HL-60/S4 (cell line): ENCODE results near the gene LAMA2.

Experiments
- in situ Hi-C: fragments of 300-500 bp; cut with MboI; formaldehyde crosslinking; loops from 2 replicates; pipeline ENCODE4 v1.14.3; 2022; ENCODE audit warnings: low sequenced_read_pairs

LAMA2 gene

DNA sequence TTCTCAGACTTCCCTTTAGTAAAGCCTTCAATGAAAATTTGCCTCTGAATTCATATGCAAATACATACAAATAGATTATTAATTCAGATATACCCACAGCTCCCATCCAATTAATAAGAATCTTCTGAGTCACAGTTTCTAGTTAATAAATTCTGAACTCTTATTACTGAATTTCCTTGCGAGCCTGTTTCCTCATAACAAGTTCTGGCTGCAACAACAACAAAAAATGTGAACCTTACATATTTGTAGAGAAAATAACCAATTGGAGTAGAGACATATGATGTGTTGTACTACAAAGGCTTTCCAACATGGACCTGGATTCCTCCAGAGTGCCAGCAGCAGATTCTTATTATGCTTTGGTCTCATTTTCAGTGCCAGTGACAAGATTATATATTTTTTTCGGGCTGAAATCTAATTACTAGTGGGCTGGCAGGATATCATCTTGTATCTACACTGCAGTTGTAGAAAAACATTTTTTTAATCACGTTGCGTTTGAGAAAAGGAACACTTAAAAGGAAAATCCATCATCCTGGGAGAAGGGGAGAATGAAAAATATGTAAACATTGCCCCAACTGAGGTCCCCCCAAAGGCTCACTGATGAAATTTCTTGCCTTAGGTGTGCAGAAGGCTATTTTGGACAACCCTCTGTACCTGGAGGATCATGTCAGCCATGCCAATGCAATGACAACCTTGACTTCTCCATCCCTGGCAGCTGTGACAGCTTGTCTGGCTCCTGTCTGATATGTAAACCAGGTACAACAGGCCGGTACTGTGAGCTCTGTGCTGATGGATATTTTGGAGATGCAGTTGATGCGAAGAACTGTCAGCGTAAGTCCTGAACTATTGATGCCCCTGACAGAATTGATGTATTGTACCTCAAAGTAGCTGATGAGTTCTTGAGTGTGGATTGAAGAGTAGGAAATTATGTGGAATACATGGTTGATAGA is 404.6 kb downstream of the LAMA2 start:
- in situ Hi-C loops, result no loop called here

DNA sequence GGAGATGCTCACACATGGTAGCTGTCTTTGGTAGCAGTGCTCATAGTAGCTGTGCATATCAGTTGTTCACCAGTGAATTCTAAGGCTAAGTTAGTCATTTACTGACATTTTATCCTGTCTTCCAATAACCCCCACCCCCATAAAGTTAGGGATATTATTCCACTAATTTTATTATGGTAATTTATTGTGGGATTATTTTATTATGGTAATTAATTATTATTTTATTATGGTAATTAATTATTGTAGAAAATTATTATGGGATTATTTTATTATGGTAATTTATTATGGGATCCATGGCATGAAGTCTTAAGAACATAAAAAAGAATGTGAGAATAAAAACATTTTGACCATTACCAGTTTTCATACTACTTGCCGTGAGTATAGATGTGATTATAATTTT is 406.5 kb downstream of the LAMA2 start:
- in situ Hi-C loops, result no loop called here

DNA sequence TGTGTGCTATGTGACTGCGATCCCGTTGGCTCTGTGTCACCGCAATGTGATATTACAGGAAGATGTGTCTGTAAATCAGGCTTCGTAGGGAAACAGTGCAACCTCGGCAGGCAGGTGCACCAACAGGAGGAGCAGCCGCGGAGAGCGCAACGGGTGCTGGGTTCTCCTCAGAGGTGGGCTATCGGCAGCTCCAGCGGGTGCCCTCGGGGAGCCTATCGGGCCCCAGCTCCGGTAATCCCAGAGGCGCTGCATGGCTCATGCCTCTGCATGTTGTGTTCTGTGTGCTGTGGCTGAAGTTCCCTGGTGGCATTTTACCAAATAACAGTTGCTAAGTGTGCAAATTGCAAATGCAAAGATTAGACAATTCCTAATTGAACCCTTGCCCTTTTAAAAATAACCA is 409.9 kb downstream of the LAMA2 start:
- in situ Hi-C loops, result no loop called here

DNA sequence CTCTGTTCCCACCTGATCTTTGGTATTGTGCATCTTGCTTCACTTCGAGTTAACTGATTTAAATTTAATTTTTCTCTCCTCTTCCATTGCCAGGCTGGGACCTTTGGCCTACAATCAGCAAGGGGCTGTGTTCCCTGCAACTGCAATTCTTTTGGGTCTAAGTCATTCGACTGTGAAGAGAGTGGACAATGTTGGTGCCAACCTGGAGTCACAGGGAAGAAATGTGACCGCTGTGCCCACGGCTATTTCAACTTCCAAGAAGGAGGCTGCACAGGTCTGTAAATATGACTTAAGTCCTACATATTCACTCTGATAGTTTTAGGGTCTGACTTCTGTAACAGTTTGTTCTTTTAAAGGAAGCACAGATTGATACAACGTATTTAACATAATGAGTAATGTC is 414.7 kb downstream of the LAMA2 start:
- in situ Hi-C loops, result no loop called here

DNA sequence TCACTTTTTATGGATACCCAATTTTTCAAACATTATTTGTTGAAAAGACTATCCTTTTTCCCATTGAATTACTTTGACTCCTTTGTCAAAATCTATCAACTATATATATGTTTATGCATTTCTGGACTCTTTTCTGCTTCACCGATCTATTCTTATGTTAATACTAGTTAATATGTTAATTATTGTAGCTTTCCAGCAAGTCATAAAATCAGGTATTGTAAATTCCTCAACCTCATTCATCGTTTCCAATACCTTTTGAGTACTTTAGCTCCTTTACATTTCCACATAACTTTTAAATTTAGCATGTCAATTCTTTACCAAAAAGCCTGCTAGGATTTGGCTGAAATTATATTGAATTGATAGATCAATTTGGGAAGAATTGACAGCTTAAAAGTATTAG is 419.7 kb downstream of the LAMA2 start:
- in situ Hi-C loops, result no loop called here

DNA sequence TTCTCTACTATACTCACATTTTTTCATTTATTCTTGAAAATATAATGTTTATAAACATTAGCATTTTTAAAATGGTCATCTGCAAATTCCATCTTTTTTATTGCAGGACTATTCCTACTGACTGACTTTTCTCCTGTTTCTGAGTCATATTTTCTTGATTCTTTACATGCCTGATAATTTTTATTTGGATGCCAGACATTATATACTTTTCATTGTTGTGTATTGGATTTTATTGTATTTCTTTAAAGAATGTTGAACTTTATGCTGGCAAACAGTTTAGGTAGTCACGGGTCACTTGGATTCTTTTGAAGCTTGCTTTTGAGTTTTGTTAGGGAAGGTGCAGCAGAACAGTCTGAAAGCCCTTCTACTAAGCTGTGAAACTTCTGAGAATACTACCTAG is 423.9 kb downstream of the LAMA2 start:
- in situ Hi-C loops, result no loop called here

DNA sequence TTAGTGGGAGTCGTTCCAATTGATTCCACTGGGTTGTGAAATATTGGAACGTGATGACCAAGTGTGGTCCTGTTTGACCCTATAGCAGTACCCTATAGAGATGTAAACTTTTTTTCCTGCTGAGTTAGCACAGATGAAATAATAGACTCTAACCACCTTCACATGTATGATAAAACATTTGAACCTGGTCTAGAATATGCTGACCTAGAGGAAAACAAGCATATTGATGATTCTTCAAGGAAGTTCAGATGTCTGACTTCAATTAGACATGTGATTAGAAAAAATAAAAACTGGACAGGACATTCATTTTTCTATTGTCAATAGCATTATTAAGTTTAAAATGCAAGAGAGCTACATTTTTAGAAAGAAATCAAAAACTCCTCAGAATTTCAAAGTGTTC is 424.9 kb downstream of the LAMA2 start:
- in situ Hi-C loops, result no loop called here

DNA sequence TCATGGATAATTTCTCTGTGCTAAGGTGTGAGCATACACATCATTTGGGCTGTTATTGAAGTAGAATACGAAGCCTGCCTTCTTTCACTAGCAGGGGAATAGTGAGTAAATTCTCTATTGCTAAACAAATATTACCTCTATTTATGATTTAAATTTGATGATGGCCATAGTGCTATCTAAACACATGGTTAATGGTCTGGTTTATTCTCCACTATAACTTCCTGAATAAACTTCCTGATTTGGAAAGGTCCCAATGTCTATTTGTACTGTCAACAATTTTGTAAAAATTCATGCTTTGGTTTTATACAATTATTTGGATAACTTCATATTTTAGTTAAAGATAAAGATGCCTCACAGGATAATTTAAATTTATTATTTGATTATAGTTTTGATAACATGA is 426.2 kb downstream of the LAMA2 start:
- in situ Hi-C loops, result no loop called here

DNA sequence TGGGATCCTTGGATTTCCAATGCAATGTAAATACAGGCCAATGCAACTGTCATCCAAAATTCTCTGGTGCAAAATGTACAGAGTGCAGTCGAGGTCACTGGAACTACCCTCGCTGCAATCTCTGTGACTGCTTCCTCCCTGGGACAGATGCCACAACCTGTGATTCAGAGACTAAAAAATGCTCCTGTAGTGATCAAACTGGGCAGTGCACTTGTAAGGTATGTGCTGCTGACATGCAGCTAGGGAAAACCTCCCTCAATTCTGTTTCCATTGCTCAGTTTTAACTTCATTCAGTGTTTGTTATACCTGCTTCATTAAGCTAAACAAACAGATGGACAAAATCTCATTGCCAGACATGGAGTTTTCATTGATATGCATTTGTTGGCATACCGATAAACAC is 429.9 kb downstream of the LAMA2 start:
- in situ Hi-C loops, result no loop called here

DNA sequence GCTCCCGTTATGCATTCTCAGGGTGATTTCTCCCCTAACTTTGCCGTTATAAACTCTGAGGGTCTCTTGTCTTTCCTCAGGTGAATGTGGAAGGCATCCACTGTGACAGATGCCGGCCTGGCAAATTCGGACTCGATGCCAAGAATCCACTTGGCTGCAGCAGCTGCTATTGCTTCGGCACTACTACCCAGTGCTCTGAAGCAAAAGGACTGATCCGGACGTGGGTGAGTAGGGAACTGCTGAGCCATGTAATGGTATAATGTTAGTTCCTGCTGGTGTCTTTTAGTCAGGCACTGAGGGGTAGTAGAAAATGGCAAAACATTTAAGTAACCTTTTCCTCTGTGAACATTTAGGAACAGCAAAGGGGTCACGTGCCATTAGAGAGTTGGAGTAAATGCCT is 431.6 kb downstream of the LAMA2 start:
- in situ Hi-C loops, result no loop called here

DNA sequence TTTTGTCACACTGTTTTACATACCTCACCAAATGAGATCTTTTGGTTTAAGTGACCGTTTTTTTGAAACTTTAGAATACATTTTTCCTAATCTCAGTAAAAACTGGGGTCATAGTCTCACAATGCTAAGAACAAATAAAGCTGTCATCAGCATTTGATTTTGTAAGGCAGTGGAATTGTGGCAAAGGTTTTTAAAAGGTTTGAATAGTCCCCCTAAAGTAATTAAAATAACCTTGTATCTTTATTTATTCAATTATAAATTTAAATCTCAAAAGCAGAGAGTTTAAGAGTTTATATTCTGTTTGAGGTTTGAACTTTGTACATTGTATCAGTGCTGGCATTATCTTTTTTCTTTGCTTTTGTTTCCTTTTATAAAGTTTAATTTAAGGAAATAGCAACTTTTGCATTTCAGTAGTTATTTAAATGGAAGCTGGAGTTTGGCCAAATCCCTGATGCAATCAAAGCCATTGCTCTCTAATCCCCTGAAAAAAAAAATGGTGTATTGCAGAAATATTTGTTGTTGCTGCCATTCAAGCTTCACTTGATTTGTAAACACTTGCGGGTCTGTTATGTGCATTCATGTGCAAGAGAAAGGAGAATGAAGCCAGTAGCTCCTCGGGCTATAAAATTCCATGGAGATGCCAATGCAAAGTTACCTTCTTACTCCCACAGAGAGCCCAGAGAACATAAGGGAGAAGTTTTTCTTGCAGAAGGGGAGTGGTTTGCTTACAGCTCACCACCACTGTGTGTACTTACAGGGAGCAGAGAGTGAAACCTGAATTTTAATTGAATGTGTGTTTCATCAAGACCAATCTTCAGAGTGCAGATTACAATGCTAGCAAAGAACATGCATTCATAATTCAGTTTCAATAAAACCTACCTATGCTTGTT is 435.2 kb downstream of the LAMA2 start:
- in situ Hi-C loops, result no loop called here

DNA sequence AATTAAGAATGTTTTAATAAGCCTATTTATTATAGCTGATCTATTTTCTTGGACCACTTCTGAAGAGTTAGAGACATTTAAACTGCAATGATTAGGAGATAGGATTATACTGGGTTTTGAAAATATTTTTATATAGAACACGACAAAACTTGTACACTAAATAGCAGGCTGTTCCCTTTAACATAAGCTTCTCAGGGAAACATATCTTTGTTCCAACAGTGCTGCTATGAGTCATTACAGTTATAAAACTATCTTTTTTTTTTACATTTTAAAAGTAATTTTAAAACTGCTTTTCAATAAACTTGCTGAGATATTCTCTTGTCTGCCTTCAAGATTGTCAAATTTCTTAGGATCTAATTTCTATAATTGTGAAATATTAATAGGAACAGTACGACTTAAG is 438.0 kb downstream of the LAMA2 start:
- in situ Hi-C loops, result no loop called here

DNA sequence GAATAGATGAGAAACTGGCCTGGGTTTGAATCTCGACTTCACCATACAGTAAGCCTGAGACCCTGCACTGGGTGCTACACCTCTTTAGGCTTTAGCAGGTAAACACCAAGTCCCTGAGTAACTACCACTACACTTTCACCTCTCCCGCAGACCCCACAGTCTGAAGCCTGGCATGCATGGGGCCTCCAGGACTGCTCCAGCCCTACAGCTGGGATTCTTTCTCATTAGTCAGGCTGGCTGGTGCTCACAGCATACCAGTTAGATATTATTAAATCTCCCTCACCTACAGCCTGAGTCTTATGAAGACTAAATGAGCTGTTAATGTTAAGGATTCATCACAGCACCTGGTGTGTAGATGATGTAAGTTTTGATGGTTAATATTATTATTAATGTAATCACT is 438.4 kb downstream of the LAMA2 start:
- in situ Hi-C loops, result no loop called here

DNA sequence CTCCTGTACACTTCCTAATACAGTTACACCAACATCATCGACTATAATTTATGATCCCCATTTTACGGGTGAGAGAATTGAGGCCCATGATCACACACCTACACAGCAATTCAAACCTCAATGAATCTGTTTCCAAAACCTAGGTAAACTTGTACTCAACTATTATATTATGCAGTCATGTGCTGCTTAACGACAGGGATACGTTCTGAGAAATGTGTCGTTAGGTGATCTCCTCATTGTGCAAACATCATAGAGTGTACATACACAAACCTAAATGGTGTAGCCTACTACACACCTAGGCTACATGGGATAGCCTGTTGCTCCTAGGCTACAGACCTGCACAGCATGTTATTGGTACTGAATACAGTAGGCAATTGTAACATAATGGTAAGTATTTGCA is 441.4 kb downstream of the LAMA2 start:
- in situ Hi-C loops, result no loop called here

DNA sequence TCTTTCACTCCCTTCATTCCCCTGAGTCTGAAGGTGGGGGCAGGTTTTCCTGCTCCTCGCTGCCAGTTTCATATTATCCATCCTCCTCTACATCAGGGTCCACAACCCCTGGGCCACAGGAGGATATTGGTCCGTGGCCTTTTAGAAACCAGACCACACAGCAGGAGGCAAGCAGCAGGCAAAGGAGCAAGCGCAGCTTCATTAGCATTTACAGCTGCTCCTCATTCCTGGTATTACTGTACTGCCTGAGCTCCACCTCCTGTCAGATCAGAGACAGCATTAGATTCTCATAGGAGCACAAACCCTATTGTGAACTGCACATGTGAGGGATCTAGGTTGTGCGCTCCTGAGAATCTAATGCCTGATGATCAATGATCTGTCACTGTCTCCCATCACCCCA is 446.7 kb downstream of the LAMA2 start:
- in situ Hi-C loops, result no loop called here

DNA sequence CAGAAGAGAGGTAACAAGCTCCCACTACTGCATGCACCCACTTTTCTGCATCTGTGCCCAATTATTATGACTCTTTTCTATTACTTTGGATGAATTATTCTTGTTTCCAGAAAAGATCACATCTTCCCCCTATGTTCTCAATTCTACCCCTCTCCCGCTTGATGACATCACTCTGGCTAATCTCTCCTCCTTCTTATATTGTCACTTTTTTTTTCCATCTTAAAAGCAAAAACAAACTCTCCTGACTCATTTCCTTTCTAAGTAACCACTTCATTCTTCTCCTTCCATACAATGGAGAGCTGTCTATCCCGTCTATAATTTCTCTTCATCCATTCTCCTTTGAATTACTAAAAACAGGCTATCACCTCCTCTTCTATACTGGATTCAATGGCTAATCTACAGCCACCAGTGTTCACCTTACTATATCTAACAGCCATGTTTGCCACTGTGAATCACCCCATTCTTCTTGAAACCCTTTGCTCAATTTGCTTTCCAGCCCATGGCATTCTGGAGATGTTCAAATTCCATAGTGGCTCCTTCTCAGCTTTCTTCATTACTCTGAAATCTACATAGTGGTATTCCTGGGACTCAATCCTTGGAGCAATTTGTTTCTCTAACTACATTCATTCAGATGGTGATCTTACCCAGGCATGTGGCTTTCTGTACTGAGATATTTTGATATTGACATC is 448.7 kb downstream of the LAMA2 start:
- in situ Hi-C loops, result no loop called here

DNA sequence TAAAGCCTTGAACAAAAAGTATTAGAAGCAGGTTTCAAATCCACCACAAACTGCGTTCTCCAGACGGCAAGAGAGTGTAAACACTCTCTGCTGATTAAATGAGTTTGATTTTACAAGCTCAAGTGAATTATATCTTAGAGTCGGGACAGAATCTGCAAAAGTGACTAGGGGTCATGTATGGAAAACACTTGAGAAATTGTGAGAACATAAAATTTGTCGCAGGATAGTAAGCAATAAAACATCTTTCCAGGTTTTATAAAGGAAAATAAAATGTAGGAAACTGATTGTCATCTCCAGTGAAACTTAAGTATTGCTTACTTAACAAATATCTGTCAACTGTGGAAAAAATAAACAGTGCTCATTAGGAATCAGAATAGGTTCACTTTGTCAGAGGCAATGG is 452.9 kb downstream of the LAMA2 start:
- in situ Hi-C loops, result no loop called here

DNA sequence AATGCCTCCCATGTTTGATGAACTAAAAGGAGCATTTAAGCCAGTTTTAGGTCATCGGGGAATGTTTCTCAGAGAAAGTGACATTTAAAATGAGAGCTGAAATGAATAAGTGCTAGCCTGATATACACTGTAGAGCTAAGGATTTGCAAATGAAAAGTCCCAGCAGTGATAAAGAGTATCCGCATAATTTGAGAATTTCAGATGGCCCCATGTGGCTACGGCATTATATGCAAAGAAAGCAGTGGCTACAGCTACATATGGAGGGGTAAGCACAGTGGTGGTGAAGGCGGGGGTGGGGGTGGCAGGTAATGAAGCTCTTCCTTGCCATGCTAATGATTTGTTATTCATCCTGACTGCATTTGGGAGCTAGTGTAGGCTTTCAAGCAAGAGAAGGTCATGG is 455.7 kb downstream of the LAMA2 start:
- in situ Hi-C loops, result no loop called here

DNA sequence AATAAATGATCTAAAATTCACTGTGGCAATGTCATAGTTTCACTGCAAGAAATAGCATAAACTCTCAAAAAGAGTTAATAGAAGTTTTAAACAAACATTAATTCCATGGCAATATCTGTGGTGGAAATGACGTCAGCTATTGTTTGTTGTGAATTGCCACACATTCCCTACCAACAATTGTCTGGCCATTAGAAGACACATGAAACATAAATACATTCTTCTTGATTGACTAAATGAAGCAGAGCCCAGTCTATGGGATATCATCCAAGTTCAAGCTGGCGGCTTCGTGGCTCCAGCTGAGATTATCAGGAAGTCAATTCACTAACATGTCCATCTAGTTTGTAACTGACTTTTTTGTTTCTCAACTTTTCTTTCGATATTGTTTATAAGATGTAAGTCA is 458.0 kb downstream of the LAMA2 start:
- in situ Hi-C loops, result no loop called here

DNA sequence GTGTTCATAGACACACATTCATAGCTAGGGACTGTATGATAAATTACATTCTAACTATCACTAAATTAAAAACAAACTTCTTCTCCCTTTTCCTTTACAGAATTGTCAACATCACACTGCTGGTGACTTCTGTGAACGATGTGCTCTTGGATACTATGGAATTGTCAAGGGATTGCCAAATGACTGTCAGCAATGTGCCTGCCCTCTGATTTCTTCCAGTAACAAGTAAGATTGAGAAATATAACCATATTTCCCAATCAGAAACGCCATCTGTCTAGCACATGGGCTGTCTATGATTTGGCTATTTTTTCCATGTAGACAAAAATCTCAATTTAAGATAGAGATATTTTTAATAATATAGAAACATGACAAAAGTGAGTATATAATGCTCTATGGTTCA is 459.3 kb downstream of the LAMA2 start:
- in situ Hi-C loops, result no loop called here

DNA sequence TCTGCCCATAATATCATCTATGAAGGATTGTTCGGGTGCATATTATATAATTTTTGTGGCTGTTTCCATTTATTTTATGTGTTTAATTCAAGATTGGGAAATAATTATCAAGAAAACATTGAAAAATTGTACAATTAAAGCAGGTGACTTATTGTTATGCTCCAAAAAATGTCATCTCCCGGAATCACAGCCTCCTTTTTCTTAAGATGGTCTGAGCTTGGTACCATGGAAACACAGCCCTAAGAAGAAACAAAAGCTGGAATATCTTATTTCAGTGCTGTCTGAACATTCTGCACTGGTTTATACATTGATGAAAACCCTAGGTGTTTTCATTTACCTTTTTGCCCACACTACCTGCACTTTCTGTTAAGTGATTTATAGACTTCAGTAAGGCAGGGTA is 459.9 kb downstream of the LAMA2 start:
- in situ Hi-C loops, result no loop called here
